Smooth muscle cell (in vitro differentiated cells): Measurements from ENCODE around the gene NSD1. TPM values are rescaled to one million over a fixed set of nuclear protein-coding genes. Genes with fewer than 3 reads are reported as not detected.

ENCODE experiments used
- DNase-seq: peaks from one replicate; lab custom pipeline; 2025; ENCODE audit not compliant: unreplicated experiment; lab: John Stamatoyannopoulos, UW
- H2AFZ ChIP-seq: fragments of 200-600 bp; sonication (generic); 2 replicates; pipeline ENCODE4 v1.6.0; 2016; ENCODE audit warnings: antibody characterized with exemption, low read depth, mild to moderate bottlenecking
- H3F3A ChIP-seq: fragments of 200-600 bp; sonication (generic); 2 replicates; pipeline ENCODE4 v1.6.0; 2017; ENCODE audit warnings: antibody characterized with exemption, low read depth
- H3K27ac ChIP-seq: fragments of 200-600 bp; sonication (generic); 2 replicates; pipeline ENCODE4 v1.5.1; 2016; ENCODE audit warnings: low read depth, mild to moderate bottlenecking
- H3K27me3 ChIP-seq: fragments of 200-600 bp; sonication (generic); 2 replicates; pipeline ENCODE4 v1.6.1; 2016; ENCODE audit warnings: low read depth, mild to moderate bottlenecking
- H3K36me3 ChIP-seq: fragments of 200-600 bp; sonication (generic); 2 replicates; pipeline ENCODE4 v1.5.1; 2016; ENCODE audit warnings: low read depth
- H3K4me1 ChIP-seq: fragments of 200-600 bp; sonication (generic); 2 replicates; pipeline ENCODE4 v1.5.1; 2016; ENCODE audit warnings: low read depth
- H3K4me2 ChIP-seq: fragments of 200-600 bp; sonication (generic); 2 replicates; pipeline ENCODE4 v1.6.0; 2016; ENCODE audit warnings: mild to moderate bottlenecking
- H3K4me3 ChIP-seq: fragments of 200-600 bp; sonication (generic); 2 replicates; pipeline ENCODE4 v1.5.1; 2016; ENCODE audit warnings: mild to moderate bottlenecking
- H3K79me2 ChIP-seq: fragments of 200-600 bp; sonication (generic); 2 replicates; pipeline ENCODE4 v1.6.0; 2016; ENCODE audit warnings: low read depth, mild to moderate bottlenecking
- H3K9ac ChIP-seq: fragments of 200-600 bp; sonication (generic); 2 replicates; pipeline ENCODE4 v1.6.0; 2016; ENCODE audit warnings: low read depth
- H3K9me3 ChIP-seq: fragments of 200-600 bp; sonication (generic); replicated peaks from 2 replicates; pipeline ENCODE4 v1.5.1; 2016; ENCODE audit warnings: low read depth
- H4K20me1 ChIP-seq: fragments of 200-600 bp; sonication (generic); 2 replicates; pipeline ENCODE4 v1.6.0; 2016; ENCODE audit warnings: low read depth
- CTCF ChIP-seq: fragments of 200-600 bp; sonication (generic); IDR thresholded peaks from 2 replicates; pipeline ENCODE4 v1.5.1; 2017; ENCODE audit warnings: borderline replicate concordance, mild to moderate bottlenecking, antibody characterized with exemption; ENCODE audit not compliant: insufficient read depth, poor library complexity, severe bottlenecking
- WGBS: methylation state at CpG from one replicate; pipeline ENCODE4 v1.1.7; 2016; ENCODE audit warnings: low lambda C conversion rate; 5-methylcytosine and 5-hydroxymethylcytosine counted together
- polyA plus RNA-seq: library from polyadenylated mRNA; unstranded; fragments of >200 nt; fragmentation: Nextera tagmentation; extraction: Ambion mirVana; gene quantifications from 2 replicates; pipeline ENCODE4 v1.2.1, GENCODE V29; 2016
- total RNA-seq: library from RNA; depleted of rRNA; stranded (reverse); fragments of >200 nt; gene quantifications from 2 replicates; pipeline ENCODE4 v1.2.3, GENCODE V29; 2014

Gene NSD1
- total and polyA plus RNA-seq, 2 experiments from 2014 or later: 22.6 to 38.2 TPM

GRCh38 chr5:177275883-177276282 is 142.3 kb downstream of the NSD1 start:
- no peak for TF ChIP-seq CTCF
- no peaks in the 10 kb centered on the region for H3K9me3 ChIP-seq
- no peak overlapping the region for H3K27ac ChIP-seq
- no peaks in the 10 kb centered on the region for H3K4me1 ChIP-seq
- peaks cover 4% of the 10 kb centered on the region for H3F3A ChIP-seq
- H3K9ac ChIP-seq: no peak overlapping the region
- WGBS: 98% methylated on average over 6 of the region's 6 CpGs
- H2AFZ ChIP-seq: no peak overlapping the region
- peaks cover 5% of the 10 kb centered on the region for H4K20me1 ChIP-seq
- DNase-seq: no peak
- no peaks in the 10 kb centered on the region for H3K79me2 ChIP-seq
- no peaks in the 10 kb centered on the region for H3K27me3 ChIP-seq
- no peak overlapping the region for H3K4me3 ChIP-seq
- H3K4me2 ChIP-seq: no peak overlapping the region
- H3K36me3 ChIP-seq: peaks cover 10% of the 10 kb centered on the region

GRCh38 chr5:177276886-177277285 is 143.3 kb downstream of the NSD1 start:
- H3K4me2 ChIP-seq: no peak overlapping the region
- H3K9ac ChIP-seq: no peak overlapping the region
- H3K79me2 ChIP-seq: no peaks in the 10 kb centered on the region
- no peak overlapping the region for H2AFZ ChIP-seq
- H3K27ac ChIP-seq: no peak overlapping the region
- no peak for TF ChIP-seq CTCF
- 100% methylated on average over 1 of the region's 1 CpG for WGBS
- no peaks in the 10 kb centered on the region for H3K27me3 ChIP-seq
- peaks cover 10% of the 10 kb centered on the region for H3K36me3 ChIP-seq
- no peaks in the 10 kb centered on the region for H3K9me3 ChIP-seq
- H3K4me1 ChIP-seq: no peaks in the 10 kb centered on the region
- H4K20me1 ChIP-seq: peaks cover 8% of the 10 kb centered on the region
- no peak overlapping the region for H3K4me3 ChIP-seq
- H3F3A ChIP-seq: no peaks in the 10 kb centered on the region
- DNase-seq: no peak

- no peaks in the 10 kb centered on the region for H3F3A ChIP-seq
- no peaks in the 10 kb centered on the region for H3K27me3 ChIP-seq
- no peaks in the 10 kb centered on the region for H3K79me2 ChIP-seq
- no peak overlapping the region for H3K4me2 ChIP-seq
- 93% methylated on average over 2 of the region's 2 CpGs for WGBS
- no peak overlapping the region for H2AFZ ChIP-seq
- H3K4me3 ChIP-seq: no peak overlapping the region
- DNase-seq: no peak
- no peak overlapping the region for H3K9ac ChIP-seq
- peaks cover 12% of the 10 kb centered on the region for H4K20me1 ChIP-seq
- no peaks in the 10 kb centered on the region for H3K4me1 ChIP-seq
- no peak overlapping the region for H3K27ac ChIP-seq
- TF ChIP-seq CTCF: no peak
- no peaks in the 10 kb centered on the region for H3K9me3 ChIP-seq
- peaks cover 17% of the 10 kb centered on the region for H3K36me3 ChIP-seq
Measured at GRCh38 chr5:177288191-177288590, 154.6 kb downstream of the NSD1 start.

- no peak overlapping the region for H3K4me2 ChIP-seq
- H3K9me3 ChIP-seq: no peaks in the 10 kb centered on the region
- no peaks in the 10 kb centered on the region for H3F3A ChIP-seq
- no peak overlapping the region for H3K4me3 ChIP-seq
- H3K27ac ChIP-seq: no peak overlapping the region
- TF ChIP-seq CTCF: no peak
- H3K79me2 ChIP-seq: no peaks in the 10 kb centered on the region
- H3K9ac ChIP-seq: no peak overlapping the region
- no peaks in the 10 kb centered on the region for H3K4me1 ChIP-seq
- 98% methylated on average over 12 of the region's 12 CpGs for WGBS
- H2AFZ ChIP-seq: no peak overlapping the region
- H3K36me3 ChIP-seq: peaks cover 22% of the 10 kb centered on the region
- no peaks in the 10 kb centered on the region for H3K27me3 ChIP-seq
- no peak for DNase-seq
- peaks cover 12% of the 10 kb centered on the region for H4K20me1 ChIP-seq
Measured at GRCh38 chr5:177290816-177291596, 157.4 kb downstream of the NSD1 start.
